ENCODE results near the gene ANKRD9.

ANKRD9 gene

GRCh38 chr14:102496958-102497744 lies 12.4 kb downstream of the ANKRD9 start:
- DNase-seq = no peak

DNA sequence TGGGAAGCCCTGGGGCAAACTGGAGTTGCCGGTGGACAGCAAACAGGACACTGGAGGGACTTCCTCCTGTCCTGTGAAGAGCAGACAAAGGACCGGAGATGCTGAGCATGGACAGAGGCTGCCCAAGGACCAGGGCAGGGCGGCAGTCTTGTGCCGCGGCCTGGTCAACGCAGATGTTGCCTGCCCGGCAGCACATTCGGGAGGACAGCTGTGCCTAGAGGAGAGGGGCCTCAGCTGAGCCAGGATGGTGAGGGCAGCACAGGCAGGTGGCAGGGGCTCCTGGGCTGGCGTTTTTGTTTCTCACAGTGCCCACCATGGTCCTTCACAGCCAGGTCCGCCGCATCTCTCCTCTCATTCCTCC lies 13.3 kb downstream of the ANKRD9 start:
- DNase-seq = no peak

- DNase-seq = no peak
Measured at GRCh38 chr14:102495491-102496330, 13.9 kb downstream of the ANKRD9 start.

- DNase-seq = no peak
Measured at GRCh38 chr14:102493585-102493984, 16.0 kb downstream of the ANKRD9 start.

GRCh38 chr14:102493096-102493495 lies 16.5 kb downstream of the ANKRD9 start:
- no peak for DNase-seq

- DNase-seq = no peak
Measured at GRCh38 chr14:102492531-102492910, 17.1 kb downstream of the ANKRD9 start.

DNA sequence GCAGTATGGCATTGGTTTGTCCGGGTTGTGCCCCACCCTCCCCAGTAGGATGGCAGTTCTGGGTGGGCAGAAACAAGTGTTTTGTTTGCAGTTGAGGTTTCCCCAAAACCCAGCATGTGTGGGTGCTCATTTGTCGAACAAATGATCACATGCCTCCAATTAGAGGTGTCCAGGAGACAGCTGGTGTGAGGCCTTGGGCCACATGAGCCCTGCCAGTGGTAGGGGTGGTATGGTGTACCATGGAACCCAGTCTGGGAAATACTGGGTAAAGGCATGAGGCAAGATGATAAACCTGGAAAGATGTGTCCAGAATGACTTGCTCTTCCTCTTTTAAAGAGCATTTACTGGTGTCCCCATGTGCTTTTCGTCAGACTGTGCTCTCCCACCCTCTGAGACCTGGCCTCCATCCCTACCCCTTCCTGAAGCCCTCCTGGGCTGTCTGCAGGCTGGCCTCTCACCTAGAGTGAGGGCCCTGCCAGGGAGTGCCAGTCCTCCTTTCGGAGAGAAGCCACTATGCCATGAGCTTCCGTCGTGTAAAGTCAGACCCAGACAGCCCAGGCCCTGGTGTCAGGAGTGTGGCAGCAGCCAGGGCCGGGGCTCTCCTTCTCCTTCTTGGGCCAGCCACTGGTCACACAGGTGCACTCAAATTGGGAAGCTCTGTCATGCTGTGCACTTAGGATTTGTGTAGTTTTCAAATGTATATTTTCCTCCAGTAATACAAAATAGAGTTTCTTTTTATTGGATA lies 17.6 kb downstream of the ANKRD9 start:
- no peak for DNase-seq

- no peak for DNase-seq
Measured at GRCh38 chr14:102491366-102491765, 18.2 kb downstream of the ANKRD9 start.

- no peak for DNase-seq
Measured at GRCh38 chr14:102490456-102490855, 19.1 kb downstream of the ANKRD9 start.

DNA sequence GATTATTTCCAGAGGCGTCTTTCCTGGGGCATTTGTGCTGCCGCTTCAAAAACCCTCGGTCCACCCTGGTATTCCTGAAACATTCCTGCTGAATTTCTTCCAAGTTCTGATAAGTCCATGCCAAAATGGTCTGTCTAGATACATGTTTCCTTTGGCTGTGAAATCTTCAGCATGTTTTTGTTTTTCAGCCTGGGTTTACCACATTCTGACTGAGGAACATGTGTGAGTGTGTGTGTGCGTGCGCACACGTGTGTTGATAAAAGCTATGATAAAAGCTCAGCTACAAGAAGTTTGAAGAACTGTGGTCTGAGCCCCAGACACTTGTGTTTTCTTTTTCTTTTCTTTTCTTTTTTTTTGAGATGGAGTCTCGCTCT lies 22.4 kb downstream of the ANKRD9 start:
- DNase-seq = no peak

DNA sequence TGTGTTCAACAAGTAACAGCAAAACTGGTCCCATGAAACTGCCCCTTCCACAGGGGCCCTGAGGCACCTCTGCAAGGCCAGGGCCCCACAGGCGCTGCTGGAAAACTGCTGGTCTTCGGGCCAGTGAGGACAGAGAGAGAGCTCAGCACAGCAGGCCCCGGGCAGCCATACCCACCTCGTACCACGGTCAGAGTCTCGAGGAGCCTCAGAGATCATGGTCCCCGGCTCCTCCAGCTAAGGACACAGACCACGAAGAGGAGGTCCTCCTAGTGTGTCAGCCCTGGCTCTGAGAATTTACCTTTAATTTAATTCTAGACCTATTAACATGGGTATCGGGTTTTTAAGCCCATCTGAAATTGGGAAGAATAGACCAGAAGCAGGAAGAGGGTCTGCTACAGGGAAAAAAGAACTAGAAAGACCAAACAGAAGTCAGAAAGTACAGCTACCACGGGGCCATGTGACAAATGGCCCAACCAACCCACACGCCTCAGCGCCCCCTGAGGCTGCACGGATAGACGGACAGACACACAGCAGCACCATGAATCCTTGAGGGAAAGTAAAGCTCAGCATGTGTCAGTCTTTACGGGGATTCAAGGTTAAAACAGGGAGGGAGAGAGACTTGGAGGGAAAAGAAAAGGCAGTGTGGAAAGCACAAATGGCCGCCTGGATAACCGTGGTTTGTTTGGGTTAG lies 22.9 kb downstream of the ANKRD9 start:
- DNase-seq = no peak

DNA sequence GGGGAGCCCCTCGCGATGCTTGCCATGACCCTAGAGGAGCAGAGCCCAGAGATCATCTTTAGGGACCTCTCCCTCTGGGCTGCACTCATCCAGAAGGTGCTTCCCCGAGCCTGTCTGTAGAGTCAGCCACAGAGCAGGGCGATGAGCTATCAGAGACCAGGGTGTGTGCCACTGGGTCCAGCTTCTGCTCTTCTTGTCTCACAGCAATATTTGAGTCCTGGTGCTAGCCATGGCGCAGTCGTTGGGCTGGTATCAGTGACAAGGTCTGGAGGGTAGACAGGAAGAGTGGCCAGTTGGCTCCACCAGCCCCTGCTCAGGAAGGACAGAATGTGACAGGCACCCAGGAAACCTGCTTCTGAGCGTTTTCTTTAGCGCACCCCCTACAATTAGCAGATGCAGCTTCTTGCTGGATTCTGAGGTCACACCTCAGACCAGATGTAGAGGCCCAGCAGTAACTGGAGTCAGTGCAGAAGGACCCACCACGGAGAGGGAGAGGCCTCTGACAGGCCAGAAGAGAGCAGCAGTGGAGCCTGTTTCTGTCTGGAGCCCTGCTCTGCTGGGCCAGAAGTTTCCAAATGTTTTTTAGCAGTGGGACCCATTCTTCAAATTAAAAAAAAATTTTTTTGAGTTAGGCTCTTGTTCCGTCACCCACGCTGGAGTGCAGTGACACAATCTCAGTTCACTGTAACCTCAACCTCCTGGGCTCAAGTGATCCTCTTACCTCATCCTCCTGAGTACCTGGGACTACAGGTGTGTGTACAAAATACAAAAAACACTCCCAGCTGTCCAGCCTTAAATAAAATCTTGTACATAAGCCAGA lies 23.7 kb downstream of the ANKRD9 start:
- no peak for DNase-seq

- DNase-seq = no peak
Measured at GRCh38 chr14:102484316-102484715, 25.3 kb downstream of the ANKRD9 start.

- DNase-seq = no peak
Measured at GRCh38 chr14:102481791-102482238, 27.8 kb downstream of the ANKRD9 start.

DNA sequence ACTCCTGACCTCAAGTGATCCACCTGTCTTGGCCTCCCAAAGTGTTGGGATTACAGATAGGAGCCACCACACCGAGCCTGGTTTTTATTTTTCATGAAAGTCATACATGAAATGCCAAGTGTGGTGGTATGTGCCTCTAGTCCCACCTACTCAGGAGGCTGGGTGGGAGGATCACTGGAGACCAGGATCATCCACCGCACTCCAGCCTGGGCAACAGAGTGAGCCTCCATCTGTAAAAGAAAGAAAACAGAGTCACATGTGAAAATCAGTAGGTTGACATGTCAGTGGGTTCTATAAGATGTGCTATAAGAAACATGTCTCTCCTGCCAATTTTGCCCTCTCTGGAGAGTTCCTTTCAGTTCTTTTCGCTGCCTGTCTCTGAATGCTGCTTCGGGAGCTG lies 28.2 kb downstream of the ANKRD9 start:
- no peak for DNase-seq

- no peak for DNase-seq
Measured at GRCh38 chr14:102479777-102480176, 29.8 kb downstream of the ANKRD9 start.

DNA sequence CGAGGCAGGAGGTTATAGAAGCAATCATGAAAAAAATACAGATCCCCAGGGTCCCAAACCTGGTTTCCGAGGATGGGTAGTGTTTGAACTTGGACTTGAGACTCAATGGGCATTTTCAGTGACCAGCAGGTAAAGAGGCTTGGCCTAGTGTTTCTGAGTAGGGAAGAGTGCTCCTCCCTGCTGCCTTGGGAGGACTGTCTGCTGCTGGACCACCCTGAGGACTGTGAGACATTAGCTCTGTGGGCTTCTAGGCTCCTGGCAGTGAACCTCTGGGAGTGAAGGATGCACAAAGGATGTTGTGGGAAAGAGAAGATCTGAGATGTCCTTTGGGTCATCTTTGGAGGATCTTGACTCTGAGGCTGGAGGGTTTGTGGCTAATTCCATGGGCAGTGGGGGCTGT lies 30.5 kb downstream of the ANKRD9 start:
- DNase-seq = no peak

- no peak for DNase-seq
Measured at GRCh38 chr14:102474934-102475333, 34.6 kb downstream of the ANKRD9 start.

- DNase-seq = no peak
Measured at GRCh38 chr14:102473559-102473958, 36.0 kb downstream of the ANKRD9 start.

- DNase-seq = no peak
Measured at GRCh38 chr14:102472791-102473150, 36.8 kb downstream of the ANKRD9 start.

GRCh38 chr14:102471921-102472790 lies 37.4 kb downstream of the ANKRD9 start:
- DNase-seq = no peak
